Cardiac muscle cell (in vitro differentiated cells and primary cell): ENCODE data around the gene CCDC73. TPM values are rescaled to one million over a fixed set of nuclear protein-coding genes. Genes with fewer than 3 reads are reported as not detected.
A peak's percentile ranks its signal among the peaks of the same experiment; 100 is the strongest.

ENCODE experiments used
- DNase-seq, 2 donors: peaks; one replicate each; pipeline versions ENCODE4 v3.0.0 to v3.0.0-alpha.2; 2010 to 2017; ENCODE audit warnings: low read depth in 1 of 2, low spot score in 1 of 2
- H3K27ac ChIP-seq: fragments of 200-600 bp; sonication (generic); 2 replicates; pipeline ENCODE4 v1.5.1; 2016
- H3K27me3 ChIP-seq: fragments of 200-600 bp; sonication (generic); 2 replicates; pipeline ENCODE4 v1.6.0; 2016; ENCODE audit warnings: control low read depth
- H3K36me3 ChIP-seq: fragments of 200-600 bp; sonication (generic); 2 replicates; pipeline ENCODE4 v1.5.1; 2016; ENCODE audit warnings: control low read depth
- H3K4me1 ChIP-seq: fragments of 200-600 bp; sonication (generic); 2 replicates; pipeline ENCODE4 v1.8.1; 2017; ENCODE audit warnings: low read depth, mild to moderate bottlenecking, mixed run types
- H3K4me3 ChIP-seq: fragments of 200-600 bp; sonication (generic); 2 replicates; pipeline ENCODE4 v1.5.1; 2016; ENCODE audit warnings: mild to moderate bottlenecking
- H3K9me3 ChIP-seq: fragments of 200-600 bp; sonication (generic); 2 replicates; pipeline ENCODE4 v1.5.1; 2017; ENCODE audit warnings: low read depth, mild to moderate bottlenecking, control low read depth
- CTCF ChIP-seq: IDR thresholded peaks from 2 replicates; pipeline ENCODE4 v1.5.1; 2012; ENCODE audit warnings: low read depth, mild to moderate bottlenecking, low read length
- polyA plus RNA-seq: library from polyadenylated mRNA; unstranded; fragments of >200 nt; fragmentation: Nextera tagmentation; extraction: Ambion mirVana; gene quantifications from 2 replicates; pipeline ENCODE4 v1.2.1, GENCODE V29; 2016
- total RNA-seq: library from RNA; depleted of rRNA; stranded (reverse); fragments of >200 nt; gene quantifications from 2 replicates; pipeline ENCODE4 v1.2.3, GENCODE V29; 2016

The CCDC73 gene
- total and polyA plus RNA-seq, 2 experiments from 2014 or later, result 0.76 TPM; not detected in 1

DNA sequence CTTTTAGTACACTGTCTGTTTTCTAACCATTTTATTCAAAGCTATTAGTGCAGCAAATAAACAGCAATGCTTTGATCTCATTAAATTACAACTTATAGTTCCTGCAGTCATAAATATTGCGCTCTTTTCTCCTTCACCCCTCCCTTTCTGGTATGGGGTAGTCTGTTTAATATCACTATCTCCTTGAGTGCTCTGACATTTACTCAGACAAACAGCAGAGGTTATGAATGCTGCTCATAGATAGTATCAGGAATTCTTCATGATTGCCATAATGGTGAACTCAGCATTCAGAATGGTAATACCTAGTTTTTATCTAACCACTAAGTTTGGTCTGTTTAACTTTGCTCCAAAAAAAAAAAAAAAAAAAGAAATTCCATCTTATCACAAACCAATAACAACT, 123.4 kb downstream of the CCDC73 start:
- DNase-seq, result peak; percentile 43 to 54

DNA sequence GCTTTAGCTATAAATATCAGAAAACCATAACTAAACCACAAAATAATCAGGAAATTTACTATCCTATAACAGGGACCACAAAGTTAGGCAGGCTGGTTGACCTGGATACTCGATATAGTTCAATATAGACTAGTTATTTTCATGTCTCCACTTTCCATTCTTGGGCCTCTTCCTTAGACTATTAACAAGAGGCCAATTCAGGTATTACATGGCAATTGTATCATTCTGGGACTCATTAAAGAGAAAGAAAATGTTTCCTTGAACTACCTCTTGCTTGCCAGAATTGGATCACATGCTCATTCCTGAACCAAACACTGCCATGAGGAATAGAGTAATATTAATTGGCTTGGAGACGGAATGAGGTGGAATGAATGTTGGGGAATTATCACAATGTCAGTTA, 134.8 kb downstream of the CCDC73 start:
- Histone ChIP-seq H3K36me3 (no peaks in the 10 kb centered on the region), H3K4me3 (no peak overlapping the region), H3K27ac (no peak overlapping the region), H3K27me3 (peaks cover 6% of the 10 kb centered on the region), H3K9me3 (no peaks in the 10 kb centered on the region), H3K4me1 (no peaks in the 10 kb centered on the region)
- DNase-seq, result no peak
- TF ChIP-seq CTCF, result no peak

More for the DNA sequence above, 123.4 kb downstream of the CCDC73 start:
- Histone ChIP-seq H3K9me3 (no peaks in the 10 kb centered on the region), H3K4me1 (peaks cover 13% of the 10 kb centered on the region), H3K27me3 (no peaks in the 10 kb centered on the region), H3K27ac (no peak overlapping the region), H3K36me3 (no peaks in the 10 kb centered on the region), H3K4me3 (no peak overlapping the region)
- no peak for TF ChIP-seq CTCF

- DNase-seq, result no peak
- no peak overlapping the region for H3K27ac ChIP-seq
- H3K27me3 ChIP-seq, result peaks cover 6% of the 10 kb centered on the region
- no peak overlapping the region for H3K4me3 ChIP-seq
- no peaks in the 10 kb centered on the region for H3K4me1 ChIP-seq
- H3K36me3 ChIP-seq, result no peaks in the 10 kb centered on the region
- TF ChIP-seq CTCF, result no peak
- no peaks in the 10 kb centered on the region for H3K9me3 ChIP-seq
Observed at GRCh38 chr11:32658639-32659406, 135.6 kb downstream of the CCDC73 start.

- H3K4me1 ChIP-seq, result no peaks in the 10 kb centered on the region
- no peaks in the 10 kb centered on the region for H3K9me3 ChIP-seq
- DNase-seq, result peak in 1 of 2 donors; percentile 4
- no peaks in the 10 kb centered on the region for H3K27me3 ChIP-seq
- H3K36me3 ChIP-seq, result no peaks in the 10 kb centered on the region
- H3K27ac ChIP-seq, result no peak overlapping the region
- no peak overlapping the region for H3K4me3 ChIP-seq
- no peak for TF ChIP-seq CTCF
Observed at GRCh38 chr11:32643526-32643925, 150.9 kb downstream of the CCDC73 start.

GRCh38 chr11:32641361-32641760, 153.1 kb downstream of the CCDC73 start:
- no peak for TF ChIP-seq CTCF
- Histone ChIP-seq H3K9me3 (no peaks in the 10 kb centered on the region), H3K27me3 (no peaks in the 10 kb centered on the region), H3K36me3 (no peaks in the 10 kb centered on the region), H3K4me3 (no peak overlapping the region), H3K4me1 (no peaks in the 10 kb centered on the region), H3K27ac (no peak overlapping the region)
- no peak for DNase-seq
